GM18526 (cell line): ENCODE data around the gene ZBTB20.

ENCODE experiments used
- POLR2A ChIP-seq: IDR thresholded peaks from 3 replicates; pipeline ENCODE4 v1.6.1; 2011; ENCODE audit not compliant: insufficient read length; ENCODE audit errors: extremely low read depth

ZBTB20 gene

GRCh38 chr3:114327665-114328064 lies 819.4 kb downstream of the ZBTB20 start:
- no peak for TF ChIP-seq POLR2A

- no peak for TF ChIP-seq POLR2A
Observed at GRCh38 chr3:114323546-114324254, 823.4 kb downstream of the ZBTB20 start.

- TF ChIP-seq POLR2A: no peak
Observed at GRCh38 chr3:114320246-114320645, 826.8 kb downstream of the ZBTB20 start.

- no peak for TF ChIP-seq POLR2A
Observed at GRCh38 chr3:114319453-114319852, 827.6 kb downstream of the ZBTB20 start.

GRCh38 chr3:114318295-114318694 lies 828.8 kb downstream of the ZBTB20 start:
- no peak for TF ChIP-seq POLR2A

GRCh38 chr3:114314282-114314681 lies 832.8 kb downstream of the ZBTB20 start:
- TF ChIP-seq POLR2A: no peak

- TF ChIP-seq POLR2A: no peak
Observed at GRCh38 chr3:114313426-114313825, 833.7 kb downstream of the ZBTB20 start.

- TF ChIP-seq POLR2A: no peak
Observed at GRCh38 chr3:114310695-114311094, 836.4 kb downstream of the ZBTB20 start.

GRCh38 chr3:114308830-114309229 lies 838.3 kb downstream of the ZBTB20 start:
- no peak for TF ChIP-seq POLR2A

GRCh38 chr3:114308377-114308776 lies 838.7 kb downstream of the ZBTB20 start:
- no peak for TF ChIP-seq POLR2A

- no peak for TF ChIP-seq POLR2A
Observed at GRCh38 chr3:114307832-114308231, 839.3 kb downstream of the ZBTB20 start.

GRCh38 chr3:114307222-114307830 lies 839.8 kb downstream of the ZBTB20 start:
- no peak for TF ChIP-seq POLR2A

GRCh38 chr3:114299941-114300624 lies 847.0 kb downstream of the ZBTB20 start:
- no peak for TF ChIP-seq POLR2A

- no peak for TF ChIP-seq POLR2A
Observed at GRCh38 chr3:114299421-114299820, 847.7 kb downstream of the ZBTB20 start.

- TF ChIP-seq POLR2A: no peak
Observed at GRCh38 chr3:114295946-114296345, 851.1 kb downstream of the ZBTB20 start.

- no peak for TF ChIP-seq POLR2A
Observed at GRCh38 chr3:114294940-114295480, 852.1 kb downstream of the ZBTB20 start.

GRCh38 chr3:114293838-114294535 lies 853.1 kb downstream of the ZBTB20 start, which contains the start of gene TIGIT:
Gene TIGIT (plus strand): TSS chr3:114294028. CDS start chr3:114294062, 34 bp downstream.
- TF ChIP-seq POLR2A: no peak
